Ishikawa (cell line): Measurements from ENCODE around the gene GPR78.

Source experiments
- CEBPB ChIP-seq: IDR thresholded peaks from 2 replicates; pipeline ENCODE4 v1.6.1; 2012
- CREB1 ChIP-seq: IDR thresholded peaks from 2 replicates; pipeline ENCODE4 v1.6.1; 2012; ENCODE audit warnings: low read depth
- EGR1 ChIP-seq: IDR thresholded peaks from 2 replicates; pipeline ENCODE4 v1.6.1; 2012
- EP300 ChIP-seq: IDR thresholded peaks from 2 replicates; pipeline ENCODE4 v1.6.1; 2012; ENCODE audit warnings: borderline replicate concordance
- FOXM1 ChIP-seq: IDR thresholded peaks from 2 replicates; pipeline ENCODE4 v1.6.1; 2012; ENCODE audit warnings: low read depth, borderline replicate concordance
- MAX ChIP-seq: IDR thresholded peaks from 2 replicates; pipeline ENCODE4 v1.6.1; 2012
- NFIC ChIP-seq: IDR thresholded peaks from 2 replicates; pipeline ENCODE4 v1.6.1; 2012
- RAD21 ChIP-seq: IDR thresholded peaks from 2 replicates; pipeline ENCODE4 v1.6.1; 2012; ENCODE audit warnings: low read depth
- TAF1 ChIP-seq: IDR thresholded peaks from 2 replicates; pipeline ENCODE4 v1.6.1; 2012; ENCODE audit warnings: low read depth, mild to moderate bottlenecking
- TCF12 ChIP-seq: IDR thresholded peaks from 2 replicates; pipeline ENCODE4 v1.6.1; 2012; ENCODE audit warnings: low read depth
- TEAD4 ChIP-seq: IDR thresholded peaks from 2 replicates; pipeline ENCODE4 v1.6.1; 2012
- YY1 ChIP-seq: IDR thresholded peaks from 2 replicates; pipeline ENCODE4 v1.6.1; 2012; ENCODE audit warnings: low read depth
- ZBTB7A ChIP-seq: IDR thresholded peaks from 2 replicates; pipeline ENCODE4 v1.6.1; 2012; ENCODE audit warnings: low read depth
- TF ChIP-seq, protein P1 (sequence below): IDR thresholded peaks from 2 replicates; pipeline ENCODE4 v1.6.1; 2012; ENCODE audit warnings: low read depth, mild to moderate bottlenecking

DNA sequence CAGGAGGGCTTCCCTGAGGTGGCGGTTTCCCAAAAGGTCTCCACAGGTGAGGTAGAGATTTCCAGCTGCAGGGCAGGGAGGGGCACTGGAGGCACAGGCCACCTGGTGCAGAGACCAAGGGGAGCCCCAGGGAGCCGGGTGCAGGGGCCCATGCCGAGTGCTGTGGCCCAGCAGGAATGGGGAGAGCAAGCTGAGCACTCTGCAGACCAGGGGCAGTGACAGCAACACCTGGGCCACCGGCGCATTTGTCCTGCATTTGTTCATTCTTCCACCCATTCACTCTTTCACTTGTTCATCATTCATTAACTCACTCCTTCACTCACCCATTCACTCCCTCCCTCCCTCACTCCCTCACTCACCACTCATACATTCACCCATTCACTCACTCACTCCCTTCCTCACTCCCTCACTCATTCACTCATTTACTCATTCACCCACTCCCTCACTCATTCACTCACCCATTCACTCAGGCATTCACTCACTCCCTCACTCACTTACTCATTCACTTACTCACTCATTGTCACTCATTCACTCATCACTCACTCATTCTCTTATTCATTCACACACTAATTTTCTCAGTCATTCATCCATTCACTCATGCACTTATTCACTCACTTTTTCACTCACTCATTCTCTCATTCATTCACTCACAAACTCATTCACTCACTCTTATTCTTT lies 28.7 kb downstream of the GPR78 start:
- TF ChIP-seq MAX: no peak
- no peak for TF ChIP-seq FOXM1
- TF ChIP-seq, protein P1, sequence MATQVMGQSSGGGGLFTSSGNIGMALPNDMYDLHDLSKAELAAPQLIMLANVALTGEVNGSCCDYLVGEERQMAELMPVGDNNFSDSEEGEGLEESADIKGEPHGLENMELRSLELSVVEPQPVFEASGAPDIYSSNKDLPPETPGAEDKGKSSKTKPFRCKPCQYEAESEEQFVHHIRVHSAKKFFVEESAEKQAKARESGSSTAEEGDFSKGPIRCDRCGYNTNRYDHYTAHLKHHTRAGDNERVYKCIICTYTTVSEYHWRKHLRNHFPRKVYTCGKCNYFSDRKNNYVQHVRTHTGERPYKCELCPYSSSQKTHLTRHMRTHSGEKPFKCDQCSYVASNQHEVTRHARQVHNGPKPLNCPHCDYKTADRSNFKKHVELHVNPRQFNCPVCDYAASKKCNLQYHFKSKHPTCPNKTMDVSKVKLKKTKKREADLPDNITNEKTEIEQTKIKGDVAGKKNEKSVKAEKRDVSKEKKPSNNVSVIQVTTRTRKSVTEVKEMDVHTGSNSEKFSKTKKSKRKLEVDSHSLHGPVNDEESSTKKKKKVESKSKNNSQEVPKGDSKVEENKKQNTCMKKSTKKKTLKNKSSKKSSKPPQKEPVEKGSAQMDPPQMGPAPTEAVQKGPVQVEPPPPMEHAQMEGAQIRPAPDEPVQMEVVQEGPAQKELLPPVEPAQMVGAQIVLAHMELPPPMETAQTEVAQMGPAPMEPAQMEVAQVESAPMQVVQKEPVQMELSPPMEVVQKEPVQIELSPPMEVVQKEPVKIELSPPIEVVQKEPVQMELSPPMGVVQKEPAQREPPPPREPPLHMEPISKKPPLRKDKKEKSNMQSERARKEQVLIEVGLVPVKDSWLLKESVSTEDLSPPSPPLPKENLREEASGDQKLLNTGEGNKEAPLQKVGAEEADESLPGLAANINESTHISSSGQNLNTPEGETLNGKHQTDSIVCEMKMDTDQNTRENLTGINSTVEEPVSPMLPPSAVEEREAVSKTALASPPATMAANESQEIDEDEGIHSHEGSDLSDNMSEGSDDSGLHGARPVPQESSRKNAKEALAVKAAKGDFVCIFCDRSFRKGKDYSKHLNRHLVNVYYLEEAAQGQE: no peak
- no peak for TF ChIP-seq EGR1
- no peak for TF ChIP-seq NFIC
- TF ChIP-seq CEBPB: no peak
- TF ChIP-seq TAF1: no peak
- TF ChIP-seq TCF12: no peak
- no peak for TF ChIP-seq EP300
- no peak for TF ChIP-seq RAD21
- TF ChIP-seq TEAD4: no peak
- no peak for TF ChIP-seq YY1
- TF ChIP-seq CREB1: no peak
- no peak for TF ChIP-seq ZBTB7A
